HG03159 (cell line): Measurements from ENCODE around the gene C15orf62.

Source experiments
- ATAC-seq: cut with Tn5 transposase; IDR thresholded peaks from one replicate; pipeline ENCODE4 v1.9.1; 2021; ENCODE audit warnings: mild to moderate bottlenecking, moderate library complexity; ENCODE audit not compliant: unreplicated experiment

The C15orf62 gene

GRCh38 chr15:40775740-40776536, 6.2 kb downstream of the C15orf62 start:
- no peak for ATAC-seq

- no peak for ATAC-seq
Observed at GRCh38 chr15:40776537-40777141, 6.9 kb downstream of the C15orf62 start.

GRCh38 chr15:40782609-40783227, 12.9 kb downstream of the C15orf62 start:
- ATAC-seq: no peak

- no peak for ATAC-seq
Observed at GRCh38 chr15:40785164-40785563, 15.4 kb downstream of the C15orf62 start.

GRCh38 chr15:40785814-40786213, 16.0 kb downstream of the C15orf62 start:
- ATAC-seq: no peak

GRCh38 chr15:40787344-40787841, 17.6 kb downstream of the C15orf62 start:
- no peak for ATAC-seq

GRCh38 chr15:40787991-40788390, 18.2 kb downstream of the C15orf62 start:
- ATAC-seq: no peak

- ATAC-seq: no peak
Observed at GRCh38 chr15:40789119-40789518, 19.3 kb downstream of the C15orf62 start.

GRCh38 chr15:40789999-40790398, 20.2 kb downstream of the C15orf62 start:
- ATAC-seq: no peak

GRCh38 chr15:40790718-40791117, 20.9 kb downstream of the C15orf62 start:
- ATAC-seq: no peak

GRCh38 chr15:40792394-40792793, 22.6 kb downstream of the C15orf62 start:
- no peak for ATAC-seq

GRCh38 chr15:40793216-40793989, 23.6 kb downstream of the C15orf62 start:
- no peak for ATAC-seq

- no peak for ATAC-seq
Observed at GRCh38 chr15:40796041-40796440, 26.3 kb downstream of the C15orf62 start.

GRCh38 chr15:40796512-40796911, 26.7 kb downstream of the C15orf62 start:
- no peak for ATAC-seq

- no peak for ATAC-seq
Observed at GRCh38 chr15:40799523-40799922, 29.7 kb downstream of the C15orf62 start.

- no peak for ATAC-seq
Observed at GRCh38 chr15:40803076-40803475, 33.3 kb downstream of the C15orf62 start.

- no peak for ATAC-seq
Observed at GRCh38 chr15:40803688-40804087, 33.9 kb downstream of the C15orf62 start.

GRCh38 chr15:40806672-40807027, 36.9 kb downstream of the C15orf62 start:
- ATAC-seq: no peak

GRCh38 chr15:40807028-40807887, 37.5 kb downstream of the C15orf62 start, which contains the start of the genes DNAJC17 and ZFYVE19:
Gene DNAJC17, minus strand, starts transcription at chr15:40807473. Its CDS starts 27 bp downstream, at chr15:40807446.
Gene ZFYVE19, plus strand, starts transcription at chr15:40807089. Its CDS starts 501 bp downstream, at chr15:40807590.
- ATAC-seq: peak; percentile 93

GRCh38 chr15:40807888-40808461, 38.2 kb downstream of the C15orf62 start:
- no peak for ATAC-seq
